Panc1 (cell line): ENCODE measurements around the gene CCND2.

Experiments
- CTCF ChIP-seq: fragments of 450-650 bp; IDR thresholded peaks from 2 replicates; pipeline ENCODE4 v1.5.1; 2017; ENCODE audit warnings: mild to moderate bottlenecking
- POLR2AphosphoS5 ChIP-seq: IDR thresholded peaks from 2 replicates; pipeline ENCODE4 v1.6.1; 2012; ENCODE audit warnings: mild to moderate bottlenecking, low read depth, low read length, moderate library complexity
- REST ChIP-seq, 2 experiments: IDR thresholded peaks; 2 replicates each; pipeline ENCODE4 v1.6.1; 2011 to 2012; ENCODE audit warnings: low read depth in 2 of 2, control low read depth in 1 of 2, low read length in 1 of 2, mild to moderate bottlenecking in 1 of 2, moderate library complexity in 1 of 2; ENCODE audit not compliant: insufficient read depth in 1 of 2

- TF ChIP-seq CTCF, result no peak
- TF ChIP-seq POLR2AphosphoS5, result no peak
- no peak for TF ChIP-seq REST (IDR thresholded peaks at IDR 0.05; ENCODE audit: insufficient read depth in 1 of 2, low read depth in 2 of 2, low read length in 1 of 2)
Observed at GRCh38 chr12:4241592-4241991, 32.0 kb upstream of the CCND2 start.
